HG03135 (cell line): ENCODE measurements around the gene MSLN.
"Not testable (repeated sequence)": the region's sequence is repeated elsewhere in the genome, so short reads cannot be mapped to it uniquely, and the experiment has no call there.

ENCODE experiments used
- ATAC-seq: cut with Tn5 transposase; IDR thresholded peaks from one replicate; pipeline ENCODE4 v1.9.1; 2021; ENCODE audit warnings: mild to moderate bottlenecking, moderate library complexity; ENCODE audit not compliant: unreplicated experiment

MSLN gene

GRCh38 chr16:772959-773358 is 12.4 kb downstream of the MSLN start:
- no peak for ATAC-seq

- no peak for ATAC-seq
Observed at GRCh38 chr16:774086-775001, 13.8 kb downstream of the MSLN start.

GRCh38 chr16:775236-775796 is 14.8 kb downstream of the MSLN start:
- ATAC-seq, result no peak

GRCh38 chr16:776298-776697 is 15.8 kb downstream of the MSLN start:
- not testable (repeated sequence) for ATAC-seq

- ATAC-seq, result no peak
Observed at GRCh38 chr16:776824-777223, 16.3 kb downstream of the MSLN start.

GRCh38 chr16:777826-778225 is 17.3 kb downstream of the MSLN start:
- ATAC-seq, result no peak

- no peak for ATAC-seq
Observed at GRCh38 chr16:778447-778846, 17.9 kb downstream of the MSLN start.

- ATAC-seq, result no peak
Observed at GRCh38 chr16:778909-779527, 18.5 kb downstream of the MSLN start.

- ATAC-seq, result no peak
Observed at GRCh38 chr16:779561-779960, 19.0 kb downstream of the MSLN start.

- ATAC-seq, result no peak
Observed at GRCh38 chr16:780296-780695, 19.8 kb downstream of the MSLN start.

- ATAC-seq, result no peak
Observed at GRCh38 chr16:781346-782010, 20.9 kb downstream of the MSLN start.

- no peak for ATAC-seq
Observed at GRCh38 chr16:782258-782657, 21.7 kb downstream of the MSLN start.

GRCh38 chr16:782766-783403 is 22.4 kb downstream of the MSLN start:
- ATAC-seq, result no peak

GRCh38 chr16:783404-784161 is 23.0 kb downstream of the MSLN start:
- no peak for ATAC-seq

- no peak for ATAC-seq
Observed at GRCh38 chr16:784431-784830, 23.9 kb downstream of the MSLN start.

- ATAC-seq, result no peak
Observed at GRCh38 chr16:785563-786535, 25.3 kb downstream of the MSLN start.

- no peak for ATAC-seq
Observed at GRCh38 chr16:787321-787966, 26.9 kb downstream of the MSLN start.

GRCh38 chr16:787978-788398 is 27.5 kb downstream of the MSLN start, which contains the start of gene RPUSD1:
TSS of gene RPUSD1 (minus strand) at chr16:788381. CDS start at chr16:787737, 644 bp downstream.
- peak; percentile 18 for ATAC-seq
